Kidney epithelial cell (primary cell): ENCODE measurements around the gene ZBP1. TPM values are rescaled to one million over a fixed set of nuclear protein-coding genes. Genes with fewer than 3 reads are reported as not detected.

ENCODE experiments used
- DNase-seq: peaks from one replicate; pipeline ENCODE4 v3.0.0-alpha.2; 2010; ENCODE audit warnings: low read depth
- H3K27me3 ChIP-seq: 2 replicates; pipeline ENCODE4 v1.6.0; 2011; ENCODE audit warnings: low read length; ENCODE audit not compliant: control insufficient read depth, insufficient read depth
- H3K36me3 ChIP-seq: 2 replicates; pipeline ENCODE4 v1.5.1; 2011; ENCODE audit warnings: low read length; ENCODE audit not compliant: control insufficient read depth, insufficient read depth
- H3K4me3 ChIP-seq: 2 replicates; pipeline ENCODE4 v1.5.1; 2011; ENCODE audit warnings: low read depth, mild to moderate bottlenecking, control low read depth, low read length
- CTCF ChIP-seq: IDR thresholded peaks from 2 replicates; pipeline ENCODE4 v1.5.1; 2011; ENCODE audit warnings: mild to moderate bottlenecking, moderate library complexity, low read length, control low read depth, inconsistent platforms; ENCODE audit not compliant: insufficient read depth, poor library complexity, severe bottlenecking
- total RNA-seq: library from RNA; depleted of rRNA; stranded (reverse); fragments of >200 nt; gene quantifications from 2 replicates; pipeline ENCODE4 v1.2.3, GENCODE V29; 2015

The ZBP1 gene
- total RNA-seq, 1 donor from 2014 or later, result not detected

DNA sequence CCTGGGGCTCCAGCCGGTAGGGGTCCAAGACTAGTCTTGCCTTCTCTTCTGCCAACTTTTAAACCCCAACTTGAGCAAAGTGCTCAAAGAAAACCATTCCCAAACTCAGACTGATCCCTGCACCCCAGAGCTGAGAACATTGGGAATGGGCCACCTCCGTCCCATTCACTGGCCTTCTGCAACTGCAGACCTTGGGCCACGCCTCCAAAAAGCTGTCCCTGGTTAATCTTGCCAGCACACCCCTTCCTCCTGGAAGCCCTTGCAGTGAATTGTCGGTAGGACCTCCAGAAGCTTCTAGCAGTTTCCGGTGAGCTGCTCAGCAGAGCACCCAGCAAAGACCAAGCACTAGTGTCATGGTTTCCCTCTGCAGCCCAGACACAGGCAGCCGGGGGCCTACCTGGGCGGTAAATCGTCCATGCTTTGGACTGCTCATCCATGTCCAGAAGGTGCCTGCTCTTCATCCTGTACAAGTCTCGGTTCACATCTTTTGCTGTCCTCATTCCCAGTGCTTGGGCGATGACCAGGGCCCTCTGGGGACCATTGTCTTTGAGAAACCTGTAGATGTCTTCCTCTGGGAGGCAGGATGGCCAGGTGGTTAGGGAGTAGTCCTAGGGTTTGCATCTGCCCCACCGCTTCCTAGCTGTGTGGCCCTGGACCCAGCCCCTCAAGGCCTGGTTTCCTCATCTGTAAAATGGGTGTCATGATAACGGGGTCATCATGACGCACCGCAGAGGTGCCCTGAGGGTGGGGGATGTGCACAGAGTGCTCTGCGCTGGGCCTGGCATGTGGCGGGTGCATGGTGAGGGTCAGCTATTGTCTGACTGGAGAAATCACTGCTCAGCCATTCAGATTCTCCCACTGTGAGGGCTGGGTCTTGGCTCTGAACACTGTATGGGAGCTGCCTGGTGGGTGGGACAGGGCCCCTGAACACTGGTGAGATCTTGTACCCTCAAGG lies 5.5 kb downstream of the ZBP1 start:
- no peak for TF ChIP-seq CTCF
- H3K27me3 ChIP-seq, result peaks cover 29% of the 10 kb centered on the region
- no peak for DNase-seq

DNA sequence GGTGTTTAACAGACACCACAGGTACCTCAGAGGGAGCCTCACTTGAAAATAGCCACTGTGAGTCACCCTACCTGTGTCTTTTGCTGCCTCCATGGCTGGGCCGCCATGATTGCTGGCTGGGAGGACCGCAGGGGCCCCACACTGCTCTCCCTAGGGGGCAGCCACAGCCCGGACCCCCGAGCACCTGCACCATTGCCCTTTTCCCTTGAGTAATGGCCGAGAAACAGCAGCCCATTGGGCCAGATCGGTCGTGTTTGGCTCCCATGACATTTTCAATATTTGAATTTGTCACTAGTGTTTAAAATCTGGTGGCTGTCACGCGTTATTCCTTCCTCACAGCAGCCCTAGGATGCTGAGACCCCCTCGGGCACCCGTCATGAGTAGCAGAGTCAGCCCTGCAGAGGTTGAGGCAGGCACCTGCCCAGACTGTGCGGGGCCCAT lies 6.7 kb downstream of the ZBP1 start:
- no peak for TF ChIP-seq CTCF
- no peak overlapping the region for H3K4me3 ChIP-seq
- H3K27me3 ChIP-seq, result peaks cover 40% of the 10 kb centered on the region
- DNase-seq, result no peak
- no peaks in the 10 kb centered on the region for H3K36me3 ChIP-seq

More for the DNA sequence above, 5.5 kb downstream of the ZBP1 start:
- Histone ChIP-seq H3K36me3 (no peaks in the 10 kb centered on the region), H3K4me3 (no peak overlapping the region)

DNA sequence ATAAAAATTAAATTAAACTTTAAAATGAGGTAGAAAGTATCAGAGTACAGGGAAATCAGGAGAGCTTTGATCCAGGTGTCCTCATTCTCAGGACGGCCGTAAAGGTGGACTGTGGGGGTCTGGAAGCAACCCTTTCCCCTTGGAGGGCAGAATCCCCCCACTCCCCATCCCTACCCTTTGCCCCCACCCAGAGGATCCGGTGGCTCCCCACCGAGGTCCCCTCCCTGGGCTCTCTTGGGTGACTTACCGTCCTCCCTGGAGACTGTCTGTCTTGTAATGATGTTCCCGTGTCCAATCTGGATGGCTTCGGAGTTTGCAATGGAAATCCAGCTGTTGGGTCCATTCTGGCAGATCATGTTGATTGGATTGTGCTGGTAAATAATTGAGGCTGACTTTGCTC lies 7.3 kb downstream of the ZBP1 start:
- no peak overlapping the region for H3K4me3 ChIP-seq
- DNase-seq, result no peak
- H3K27me3 ChIP-seq, result peaks cover 40% of the 10 kb centered on the region
- TF ChIP-seq CTCF, result no peak
- no peaks in the 10 kb centered on the region for H3K36me3 ChIP-seq

DNA sequence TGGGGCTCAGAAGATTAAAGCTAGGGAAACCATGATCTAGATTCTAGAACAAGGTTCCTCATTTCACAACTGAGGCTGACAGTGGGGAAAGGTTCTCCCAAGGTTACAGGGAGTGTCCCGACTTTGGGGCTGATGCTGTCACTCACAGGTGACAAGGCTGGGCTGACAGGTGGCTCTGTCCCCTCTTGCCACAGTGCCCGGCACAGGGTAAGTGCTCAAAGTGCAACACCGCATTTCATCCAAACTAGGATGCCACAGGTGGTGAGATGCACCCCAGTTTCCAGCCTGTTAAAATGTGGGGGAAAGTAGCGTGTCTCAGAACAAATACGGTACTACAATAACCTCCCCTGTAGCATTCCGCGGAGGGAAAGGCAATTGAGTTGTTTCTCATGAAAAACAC lies 7.8 kb downstream of the ZBP1 start:
- DNase-seq, result no peak
- Histone ChIP-seq H3K36me3 (no peaks in the 10 kb centered on the region), H3K4me3 (no peak overlapping the region), H3K27me3 (peaks cover 40% of the 10 kb centered on the region)
- no peak for TF ChIP-seq CTCF

DNA sequence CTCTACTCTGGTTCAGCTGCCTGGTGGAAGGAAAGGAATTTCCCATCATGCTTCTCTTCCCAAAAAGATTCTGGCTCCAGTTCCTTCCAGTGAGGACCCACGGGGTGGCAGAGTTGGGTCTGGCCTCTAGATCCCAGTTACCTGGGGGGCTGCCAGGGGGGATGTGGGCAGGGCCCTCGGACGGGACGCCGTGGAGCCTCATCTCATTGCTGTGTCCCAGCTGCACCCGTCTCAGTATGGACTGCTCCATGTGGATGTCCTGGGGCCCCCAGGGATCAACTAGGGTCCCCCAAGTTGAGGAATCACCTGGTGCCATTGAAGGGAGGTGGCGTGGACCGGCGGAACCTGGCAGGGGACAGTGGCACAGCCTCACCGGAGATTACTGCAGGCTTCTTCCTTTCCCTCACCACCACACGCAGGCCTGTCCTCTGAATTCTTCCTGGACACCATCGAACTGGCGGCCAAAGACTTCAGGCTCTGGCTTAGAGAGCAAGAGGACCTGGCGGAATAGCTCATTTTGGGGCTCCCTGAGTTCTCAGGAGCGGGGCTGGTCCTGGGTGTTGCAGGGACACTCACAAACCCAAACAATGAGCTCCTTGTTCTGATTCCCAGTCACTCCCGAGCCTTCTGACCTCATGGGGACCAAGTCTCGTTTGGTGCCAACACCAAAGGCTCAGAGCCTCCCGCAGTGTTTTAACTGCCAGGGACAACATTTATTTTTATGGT lies 8.5 kb downstream of the ZBP1 start:
- H3K4me3 ChIP-seq, result no peak overlapping the region
- H3K27me3 ChIP-seq, result peaks cover 39% of the 10 kb centered on the region
- DNase-seq, result no peak
- H3K36me3 ChIP-seq, result no peaks in the 10 kb centered on the region
- no peak for TF ChIP-seq CTCF
